Testis (tissue), 2 donors: ENCODE measurements around the gene NCK2.

Experiments
- CTCF ChIP-seq, 3 experiments: fragments of 450-650 bp in 2 of 3; fragments of 200-600 bp in 1 of 3; sonication (generic) in 1 of 3; IDR thresholded peaks; one replicate each; pipeline ENCODE4 v1.5.1; 2016 to 2019; ENCODE audit warnings: antibody characterized with exemption in 3 of 3, mild to moderate bottlenecking in 2 of 3, moderate library complexity in 1 of 3
- POLR2A ChIP-seq: fragments of 450-650 bp; IDR thresholded peaks from one replicate; pipeline ENCODE4 v1.6.1; 2017; ENCODE audit warnings: antibody characterized with exemption, mild to moderate bottlenecking, moderate library complexity

GRCh38 chr2:105889046-105889445, 144.3 kb downstream of the NCK2 start:
- no peak for TF ChIP-seq CTCF (IDR thresholded peaks at IDR 0.05)
- TF ChIP-seq POLR2A = no peak
